Omental fat pad (tissue), 4 donors: ENCODE measurements around the gene SNX19. TPM values are rescaled to one million over a fixed set of nuclear protein-coding genes. Genes with fewer than 3 reads are reported as not detected.

Experiments used
- ATAC-seq: fragments of 150-250 bp; one replicate; pipeline ENCODE4 v1.9.1; 2016; ENCODE audit warnings: mild to moderate bottlenecking, moderate library complexity; ENCODE audit not compliant: low FRiP score
- DNase-seq: peaks from one replicate; pipeline ENCODE4 v3.0.0-alpha.2; 2019; ENCODE audit warnings: low spot score
- total RNA-seq, 4 donors: library from RNA; depleted of rRNA; stranded (reverse); fragments of >200 nt; gene quantifications; one replicate each; pipeline ENCODE4 v1.1.0, GENCODE V29; 2016
- TF ChIP-seq, protein P1 (sequence below), 3 donors: fragments of 450-650 bp; IDR thresholded peaks; one replicate each; pipeline ENCODE4 v1.5.1; 2016 to 2017; ENCODE audit warnings: antibody characterized with exemption in 3 of 3, mild to moderate bottlenecking in 3 of 3, moderate library complexity in 2 of 3

SNX19 gene
- total RNA-seq, 4 donors from 2014 or later: 90.9 to 135 (median 110) TPM

DNA sequence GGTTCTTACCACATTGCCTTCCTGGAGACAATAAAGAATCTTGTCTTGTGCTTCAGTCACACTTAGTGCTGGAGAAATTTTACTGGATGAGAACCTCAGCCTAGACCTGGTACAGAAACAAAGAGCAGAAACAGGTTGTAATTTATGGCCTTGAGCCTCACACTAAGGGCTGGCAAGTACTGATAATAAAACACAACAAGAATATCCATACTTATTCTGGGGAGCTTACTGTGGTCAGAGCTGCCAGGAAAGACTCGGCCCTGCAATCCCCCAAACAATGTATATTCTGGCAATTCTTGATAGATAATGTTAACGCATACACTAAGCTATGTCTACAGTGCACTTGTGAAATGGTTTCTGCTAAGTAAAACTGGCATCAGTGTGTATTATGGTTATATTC lies 9.7 kb downstream of the SNX19 start:
- ATAC-seq (no peak), DNase-seq (no peak)
- TF ChIP-seq, protein P1, sequence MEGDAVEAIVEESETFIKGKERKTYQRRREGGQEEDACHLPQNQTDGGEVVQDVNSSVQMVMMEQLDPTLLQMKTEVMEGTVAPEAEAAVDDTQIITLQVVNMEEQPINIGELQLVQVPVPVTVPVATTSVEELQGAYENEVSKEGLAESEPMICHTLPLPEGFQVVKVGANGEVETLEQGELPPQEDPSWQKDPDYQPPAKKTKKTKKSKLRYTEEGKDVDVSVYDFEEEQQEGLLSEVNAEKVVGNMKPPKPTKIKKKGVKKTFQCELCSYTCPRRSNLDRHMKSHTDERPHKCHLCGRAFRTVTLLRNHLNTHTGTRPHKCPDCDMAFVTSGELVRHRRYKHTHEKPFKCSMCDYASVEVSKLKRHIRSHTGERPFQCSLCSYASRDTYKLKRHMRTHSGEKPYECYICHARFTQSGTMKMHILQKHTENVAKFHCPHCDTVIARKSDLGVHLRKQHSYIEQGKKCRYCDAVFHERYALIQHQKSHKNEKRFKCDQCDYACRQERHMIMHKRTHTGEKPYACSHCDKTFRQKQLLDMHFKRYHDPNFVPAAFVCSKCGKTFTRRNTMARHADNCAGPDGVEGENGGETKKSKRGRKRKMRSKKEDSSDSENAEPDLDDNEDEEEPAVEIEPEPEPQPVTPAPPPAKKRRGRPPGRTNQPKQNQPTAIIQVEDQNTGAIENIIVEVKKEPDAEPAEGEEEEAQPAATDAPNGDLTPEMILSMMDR (IDR thresholded peaks at IDR 0.05): no peak

DNA sequence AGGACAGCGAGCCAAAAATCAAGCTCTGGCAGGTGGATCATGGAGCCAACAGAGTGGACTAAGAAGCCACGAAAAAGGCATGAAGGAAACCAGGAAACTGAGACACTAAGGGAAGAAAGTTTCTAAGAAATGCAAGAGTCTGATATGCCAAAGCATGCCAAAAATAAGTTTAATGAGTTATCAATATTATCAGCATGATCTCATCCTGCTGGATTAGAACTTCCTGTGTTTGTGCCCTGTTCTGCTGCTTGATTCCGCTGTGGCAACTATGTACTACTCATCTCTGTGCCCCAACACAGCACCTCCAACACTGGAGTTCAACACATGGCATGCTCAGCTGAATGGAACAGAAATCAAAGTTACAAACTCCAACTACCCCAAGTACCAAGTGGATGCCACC lies 10.8 kb downstream of the SNX19 start:
- TF ChIP-seq, protein P1 (IDR thresholded peaks at IDR 0.05): no peak
- DNase-seq (no peak), ATAC-seq (no peak)

DNA sequence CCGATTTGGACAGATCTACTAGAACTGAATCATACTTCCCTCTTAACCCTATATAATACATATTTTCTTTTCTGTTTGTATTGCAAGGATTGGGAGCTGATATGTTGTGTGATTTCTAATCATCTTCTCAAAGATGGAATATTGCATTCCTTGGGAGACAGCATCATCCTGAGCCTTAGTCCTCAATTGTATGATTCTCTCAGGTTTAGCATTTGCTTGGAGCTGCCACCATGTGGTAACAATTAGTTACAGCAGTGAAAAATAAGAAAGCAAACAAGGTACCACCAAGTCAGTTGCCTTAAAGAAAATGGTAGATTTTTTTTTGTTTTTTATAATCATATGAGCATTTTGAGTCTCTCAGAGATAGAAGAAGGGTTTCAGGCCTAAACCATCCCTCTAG lies 11.9 kb downstream of the SNX19 start:
- no peak for ATAC-seq
- no peak for DNase-seq
- TF ChIP-seq, protein P1 (IDR thresholded peaks at IDR 0.05): no peak

DNA sequence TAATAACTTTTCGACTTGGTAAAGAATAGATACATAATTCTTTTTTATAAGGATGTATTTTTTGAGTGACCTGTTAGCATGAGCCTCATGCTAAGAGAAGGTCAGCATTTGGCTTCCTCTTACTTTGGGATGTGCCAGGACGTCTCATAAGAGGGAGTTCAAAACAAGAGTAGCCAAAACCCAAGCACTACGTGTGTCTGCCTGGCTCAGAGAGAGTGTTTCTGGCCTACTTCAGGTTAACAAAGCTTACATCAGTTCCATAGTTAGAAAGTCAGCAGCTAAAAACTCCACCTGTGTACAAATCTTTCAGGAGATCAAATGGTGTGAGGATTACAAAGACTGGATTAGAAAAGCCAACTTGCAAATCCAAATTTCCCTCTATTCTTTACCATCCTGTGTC lies 13.9 kb downstream of the SNX19 start:
- no peak for DNase-seq
- ATAC-seq: no peak
- TF ChIP-seq, protein P1 (IDR thresholded peaks at IDR 0.05): no peak

DNA sequence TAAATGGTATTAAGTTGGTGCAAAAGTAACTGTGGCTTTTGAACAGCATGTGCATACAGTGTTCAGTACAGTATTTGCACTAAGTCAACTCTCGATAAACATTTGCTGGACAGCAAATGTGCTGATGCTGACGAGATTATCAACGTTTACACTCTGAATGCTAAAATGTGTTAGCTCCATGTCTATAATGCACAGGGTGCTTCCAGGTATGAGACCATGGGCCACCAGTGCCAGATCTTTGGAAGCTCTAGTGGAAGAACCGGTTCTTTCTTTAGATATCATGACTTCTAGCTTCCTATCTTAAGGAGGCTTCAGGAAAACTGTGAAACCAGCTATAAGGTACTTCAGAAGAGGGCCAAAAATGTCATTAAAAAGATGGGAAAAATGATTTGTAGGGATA lies 17.2 kb downstream of the SNX19 start:
- DNase-seq (no peak), ATAC-seq (no peak)
- TF ChIP-seq, protein P1 (IDR thresholded peaks at IDR 0.05): no peak

DNA sequence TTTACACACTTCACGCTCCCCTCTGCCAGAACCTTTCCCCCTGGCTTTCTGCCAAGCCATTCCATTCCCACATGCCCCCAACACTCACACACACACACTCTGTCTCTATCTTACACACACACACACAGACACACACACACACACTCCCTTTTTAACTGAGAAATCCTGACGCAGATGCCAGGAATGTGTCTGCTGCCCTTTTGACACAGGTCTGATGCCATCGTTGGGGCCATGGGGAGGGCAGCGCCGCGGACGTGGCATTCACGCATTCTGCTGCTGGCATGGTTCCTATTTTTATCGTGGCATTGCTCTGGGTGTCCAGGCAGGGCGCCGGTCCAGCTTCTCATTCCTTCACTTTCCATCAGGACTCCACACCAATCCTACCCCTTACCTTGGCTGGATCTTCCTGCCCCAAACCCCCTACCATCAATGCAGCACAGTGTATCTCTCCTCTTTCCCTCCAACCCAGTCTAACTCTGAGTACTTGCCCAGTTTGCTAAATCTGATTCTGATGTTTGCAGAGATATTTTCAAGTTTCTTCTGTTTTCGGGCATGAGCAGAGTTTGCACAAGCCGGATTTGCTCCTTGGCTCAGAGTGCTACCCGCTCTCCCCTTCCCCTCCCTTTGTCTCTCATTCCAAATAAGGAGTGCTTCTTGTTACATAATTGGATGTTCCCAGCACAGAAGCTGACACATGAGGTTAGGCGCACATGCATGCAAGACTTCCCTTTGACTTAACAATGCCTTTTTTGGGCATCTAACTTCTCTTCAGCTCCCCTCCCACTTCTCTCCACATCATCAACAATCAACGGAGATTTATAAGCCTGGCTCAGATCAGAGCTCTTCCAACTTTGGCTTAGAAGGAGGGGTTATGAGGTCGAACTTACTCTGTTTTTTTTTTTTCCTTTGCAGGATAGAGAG lies 18.8 kb downstream of the SNX19 start:
- DNase-seq (peak; percentile 48), ATAC-seq (peak; percentile 87)
- TF ChIP-seq, protein P1 (IDR thresholded peaks at IDR 0.05): no peak
